Neural crest cell (in vitro differentiated cells): ENCODE data around the gene DEDD. TPM values are rescaled to one million over a fixed set of nuclear protein-coding genes. Genes with fewer than 3 reads are reported as not detected.

Experiments used
- DNase-seq: peaks from one replicate; pipeline ENCODE4 v3.0.0; 2021; ENCODE audit warnings: low read depth, mixed read lengths, low spot score
- H3K27ac Mint-ChIP-seq: one replicate; pipeline ENCODE4 v1.8.0; 2021; ENCODE audit warnings: mild to moderate bottlenecking, mixed read lengths; ENCODE audit not compliant: unreplicated experiment
- H3K27me3 Mint-ChIP-seq: 2 replicates; pipeline ENCODE4 v1.8.0; 2021; ENCODE audit warnings: low read depth, mild to moderate bottlenecking, mixed read lengths
- H3K36me3 Mint-ChIP-seq: 2 replicates; pipeline ENCODE4 v1.8.0; 2021; ENCODE audit warnings: low read depth, mild to moderate bottlenecking, mixed read lengths
- H3K4me1 Mint-ChIP-seq: 2 replicates; pipeline ENCODE4 v1.8.0; 2021; ENCODE audit warnings: mixed read lengths
- H3K4me3 Mint-ChIP-seq: one replicate; pipeline ENCODE4 v1.8.0; 2021; ENCODE audit warnings: mild to moderate bottlenecking, mixed read lengths
- H3K9me3 Mint-ChIP-seq: 2 replicates; pipeline ENCODE4 v1.8.0; 2021; ENCODE audit warnings: mixed read lengths
- CTCF ChIP-seq: fragments of 200-600 bp; sonication (generic); conservative IDR thresholded peaks from 2 replicates; pipeline ENCODE4 v1.5.0; 2021; ENCODE audit warnings: antibody characterized with exemption, mild to moderate bottlenecking
- total RNA-seq: library from RNA; stranded (reverse); gene quantifications from 2 replicates; pipeline ENCODE4 v1.2.1, GENCODE V29; 2021

Gene DEDD
- total RNA-seq, 1 donor from 2014 or later: 36.2 TPM

- TF ChIP-seq CTCF: no peak
- H3K36me3 Mint-ChIP-seq: no peaks in the 10 kb centered on the region
- H3K27me3 Mint-ChIP-seq: no peaks in the 10 kb centered on the region
- DNase-seq: no peak
- peaks cover 27% of the 10 kb centered on the region for H3K4me1 Mint-ChIP-seq
- H3K9me3 Mint-ChIP-seq: no peaks in the 10 kb centered on the region
- H3K4me3 Mint-ChIP-seq: no peak overlapping the region
- no peak overlapping the region for H3K27ac Mint-ChIP-seq
Measured at GRCh38 chr1:161082483-161082882, 50.0 kb downstream of the DEDD start.

- DNase-seq: no peak
- no peak for TF ChIP-seq CTCF
- Mint-ChIP-seq H3K27me3 (no peaks in the 10 kb centered on the region), H3K9me3 (no peaks in the 10 kb centered on the region), H3K4me3 (no peak overlapping the region), H3K4me1 (peaks cover 27% of the 10 kb centered on the region), H3K36me3 (no peaks in the 10 kb centered on the region), H3K27ac (no peak overlapping the region)
Measured at GRCh38 chr1:161081519-161081918, 50.9 kb downstream of the DEDD start.

- TF ChIP-seq CTCF: no peak
- no peak for DNase-seq
- H3K4me1 Mint-ChIP-seq: peaks cover 22% of the 10 kb centered on the region
- no peaks in the 10 kb centered on the region for H3K27me3 Mint-ChIP-seq
- H3K9me3 Mint-ChIP-seq: no peaks in the 10 kb centered on the region
- H3K36me3 Mint-ChIP-seq: no peaks in the 10 kb centered on the region
- H3K27ac Mint-ChIP-seq: peak overlapping the region; percentile 16
- no peak overlapping the region for H3K4me3 Mint-ChIP-seq
Measured at GRCh38 chr1:161080441-161081405, 51.7 kb downstream of the DEDD start.

- DNase-seq: no peak
- no peak for TF ChIP-seq CTCF
- peaks cover 22% of the 10 kb centered on the region for H3K4me1 Mint-ChIP-seq
- no peaks in the 10 kb centered on the region for H3K36me3 Mint-ChIP-seq
- no peak overlapping the region for H3K4me3 Mint-ChIP-seq
- no peaks in the 10 kb centered on the region for H3K27me3 Mint-ChIP-seq
- no peaks in the 10 kb centered on the region for H3K9me3 Mint-ChIP-seq
- H3K27ac Mint-ChIP-seq: no peak overlapping the region
Measured at GRCh38 chr1:161079436-161080110, 52.9 kb downstream of the DEDD start.

GRCh38 chr1:161077426-161077825 is 55.0 kb downstream of the DEDD start:
- peaks cover 35% of the 10 kb centered on the region for H3K4me1 Mint-ChIP-seq
- TF ChIP-seq CTCF: no peak
- H3K9me3 Mint-ChIP-seq: no peaks in the 10 kb centered on the region
- H3K27me3 Mint-ChIP-seq: no peaks in the 10 kb centered on the region
- H3K27ac Mint-ChIP-seq: no peak overlapping the region
- H3K4me3 Mint-ChIP-seq: no peak overlapping the region
- DNase-seq: no peak
- no peaks in the 10 kb centered on the region for H3K36me3 Mint-ChIP-seq
